Effector CD4-positive, alpha-beta T cell (primary cell): ENCODE data around the gene CDK16.
A peak's percentile ranks its signal among the peaks of the same experiment; 100 is the strongest.

Experiments used
- DNase-seq: peaks from one replicate; pipeline ENCODE4 v3.0.0-alpha.2; 2020

Gene CDK16

DNA sequence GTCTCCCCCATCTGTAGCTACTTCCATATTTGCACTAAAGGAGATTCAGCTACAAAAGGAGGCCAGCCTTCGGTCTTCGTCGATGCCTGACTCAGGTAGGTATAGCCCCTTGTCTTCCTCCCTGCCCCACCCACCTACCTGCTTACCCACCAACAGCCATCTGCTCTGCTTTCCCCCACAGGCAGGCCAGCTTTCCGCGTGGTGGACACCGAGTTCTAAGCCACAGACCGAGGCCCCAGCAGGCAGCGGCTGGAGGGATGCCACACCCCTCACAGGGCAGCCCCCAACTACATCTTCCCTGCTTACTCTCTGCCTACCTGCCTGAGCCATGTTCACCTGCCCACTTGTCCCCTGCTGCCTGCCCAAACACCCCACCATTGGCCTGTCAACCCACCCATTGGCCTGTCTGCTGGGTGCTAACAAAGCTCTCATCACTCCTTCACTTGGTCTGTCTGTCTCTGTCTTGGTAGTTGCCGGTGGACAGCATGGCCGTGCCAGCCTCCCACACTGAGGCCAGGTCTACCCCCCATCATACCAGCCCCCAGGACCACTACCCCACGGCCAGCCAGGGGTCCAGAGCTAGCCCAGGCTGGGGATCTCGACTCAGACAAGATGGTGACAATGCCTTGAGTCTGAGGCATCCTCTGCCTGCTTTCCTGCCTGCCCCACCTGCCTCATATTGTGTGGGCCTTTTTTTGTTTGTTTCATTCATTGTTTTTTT lies 10.2 kb downstream of the CDK16 start:
- DNase-seq, result no peak

DNA sequence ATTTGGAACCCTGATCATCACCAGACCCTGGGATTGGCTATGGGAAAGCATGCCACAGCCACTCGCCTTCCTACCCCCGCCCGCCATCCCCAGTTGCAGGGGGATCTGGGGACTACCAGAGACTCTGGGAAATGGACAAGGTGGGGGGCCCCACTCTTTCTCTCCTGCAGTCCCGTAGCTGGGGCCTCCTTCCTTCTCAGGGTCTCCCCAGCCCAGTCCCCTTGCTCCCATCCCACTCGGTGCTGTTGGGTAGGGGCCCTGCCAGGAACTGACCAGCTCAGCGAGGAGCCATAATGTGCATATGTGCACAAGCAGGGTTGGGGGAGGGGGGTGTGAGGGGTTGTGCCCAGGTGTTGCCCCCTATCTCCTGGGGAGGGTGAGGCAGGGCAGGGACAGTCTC lies 10.9 kb downstream of the CDK16 start:
- no peak for DNase-seq

DNA sequence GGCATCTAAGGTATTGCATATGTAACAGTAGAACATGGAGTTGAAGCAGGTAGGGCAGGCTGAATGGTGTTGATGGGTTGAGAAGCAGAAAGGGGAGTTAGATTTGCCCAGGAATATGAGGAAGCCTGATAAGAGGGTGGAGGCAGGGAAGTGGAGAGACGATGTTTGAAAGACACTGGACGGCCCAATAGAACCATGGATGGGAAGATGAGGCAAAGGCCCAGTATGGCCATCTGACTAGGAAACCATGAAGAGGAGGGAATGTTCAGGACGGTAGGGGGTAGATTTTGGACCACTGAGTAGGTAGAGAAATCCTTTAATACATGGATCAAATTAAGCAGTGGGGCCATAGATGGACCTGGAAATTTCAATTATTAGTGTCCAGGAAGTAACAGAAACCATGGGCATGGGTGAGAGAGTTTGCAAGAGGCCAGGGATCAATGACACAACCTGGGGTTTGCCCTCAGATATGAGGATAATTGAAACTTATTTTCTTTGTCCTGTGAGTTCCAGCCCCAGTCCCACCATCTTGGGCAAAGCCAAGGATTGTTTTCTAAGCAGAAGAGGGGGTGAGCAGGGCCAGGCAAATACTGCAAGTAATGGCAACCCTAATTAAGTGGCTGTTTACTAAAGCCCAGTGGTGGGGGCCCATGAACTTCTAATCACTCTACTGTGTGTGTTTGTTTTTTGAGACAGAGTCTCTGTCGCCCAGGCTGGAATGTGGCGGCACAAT lies 11.8 kb downstream of the CDK16 start:
- DNase-seq, result no peak

DNA sequence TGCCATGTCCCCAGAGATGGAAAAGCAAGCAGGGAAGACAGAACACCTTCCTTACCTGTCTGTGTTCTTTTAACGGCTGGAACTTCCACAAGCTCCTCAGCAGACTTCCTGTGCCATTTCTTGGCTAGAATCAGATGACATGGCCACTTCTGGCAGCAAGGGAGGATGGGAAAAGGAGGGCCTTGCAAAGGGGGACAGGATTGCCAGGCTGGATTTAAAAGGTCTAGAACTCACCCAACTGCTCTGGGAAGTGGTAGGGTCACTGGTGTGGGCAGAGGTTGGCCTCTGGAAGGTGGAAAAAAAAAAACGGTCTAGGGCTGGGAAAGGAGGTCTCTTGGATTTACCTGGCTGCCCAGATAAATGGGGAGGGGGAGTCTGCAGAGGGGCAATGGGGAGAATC lies 12.7 kb downstream of the CDK16 start:
- DNase-seq, result no peak

DNA sequence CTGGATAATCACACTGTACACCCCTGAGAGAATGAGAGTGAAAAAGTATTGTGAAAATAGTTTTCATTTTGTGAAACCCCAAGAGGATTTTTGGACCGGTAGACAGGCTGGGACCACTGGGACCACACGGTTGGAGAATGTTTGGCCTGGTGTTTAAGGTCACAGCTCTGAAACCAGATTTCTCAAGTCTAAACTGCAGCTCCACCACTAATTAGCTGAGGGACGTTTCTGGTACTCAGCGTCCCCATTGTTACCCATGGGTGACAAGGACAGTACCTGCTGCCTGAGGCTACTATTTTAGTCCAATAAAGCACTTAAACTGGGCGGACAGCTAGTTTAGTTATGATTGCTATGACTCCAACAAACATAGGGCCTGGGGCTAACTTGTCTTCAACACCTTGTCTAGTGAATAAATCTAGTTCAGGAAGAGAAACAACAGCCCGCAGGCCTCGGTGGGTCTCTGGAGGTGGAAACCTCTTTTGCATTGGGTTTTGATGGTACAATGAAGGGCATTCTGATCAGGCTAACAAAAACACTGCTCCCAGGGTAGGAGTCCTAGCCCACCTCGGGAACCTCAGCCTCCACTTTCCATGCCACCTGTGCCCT lies 13.8 kb downstream of the CDK16 start:
- no peak for DNase-seq

DNA sequence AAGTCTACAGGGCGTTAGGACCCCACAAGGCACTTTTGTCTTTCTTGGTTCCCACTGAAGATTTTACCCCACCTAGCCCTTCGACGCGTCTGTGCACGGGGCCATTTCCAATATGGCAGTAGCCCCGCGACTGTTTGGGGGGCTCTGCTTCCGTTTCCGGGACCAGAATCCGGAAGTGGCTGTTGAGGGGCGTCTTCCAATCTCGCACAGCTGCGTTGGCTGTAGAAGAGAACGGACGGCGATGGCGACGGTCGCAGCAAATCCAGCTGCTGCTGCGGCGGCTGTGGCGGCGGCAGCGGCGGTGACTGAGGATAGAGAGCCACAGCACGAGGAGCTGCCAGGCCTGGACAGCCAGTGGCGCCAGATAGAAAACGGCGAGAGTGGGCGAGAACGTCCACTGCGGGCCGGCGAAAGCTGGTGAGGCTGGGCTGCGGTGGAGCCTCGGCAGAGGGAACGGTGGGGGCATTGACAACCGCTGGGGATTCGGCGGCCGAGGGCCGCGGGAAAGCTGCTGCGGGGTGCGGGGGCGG lies 14.4 kb downstream of the CDK16 start, which contains the start of gene USP11:
Gene USP11 (plus strand): TSS at position 207 of the 530 bp plus-strand sequence. CDS start 35 bp downstream, at position 242.
- DNase-seq, result peak; percentile 32

DNA sequence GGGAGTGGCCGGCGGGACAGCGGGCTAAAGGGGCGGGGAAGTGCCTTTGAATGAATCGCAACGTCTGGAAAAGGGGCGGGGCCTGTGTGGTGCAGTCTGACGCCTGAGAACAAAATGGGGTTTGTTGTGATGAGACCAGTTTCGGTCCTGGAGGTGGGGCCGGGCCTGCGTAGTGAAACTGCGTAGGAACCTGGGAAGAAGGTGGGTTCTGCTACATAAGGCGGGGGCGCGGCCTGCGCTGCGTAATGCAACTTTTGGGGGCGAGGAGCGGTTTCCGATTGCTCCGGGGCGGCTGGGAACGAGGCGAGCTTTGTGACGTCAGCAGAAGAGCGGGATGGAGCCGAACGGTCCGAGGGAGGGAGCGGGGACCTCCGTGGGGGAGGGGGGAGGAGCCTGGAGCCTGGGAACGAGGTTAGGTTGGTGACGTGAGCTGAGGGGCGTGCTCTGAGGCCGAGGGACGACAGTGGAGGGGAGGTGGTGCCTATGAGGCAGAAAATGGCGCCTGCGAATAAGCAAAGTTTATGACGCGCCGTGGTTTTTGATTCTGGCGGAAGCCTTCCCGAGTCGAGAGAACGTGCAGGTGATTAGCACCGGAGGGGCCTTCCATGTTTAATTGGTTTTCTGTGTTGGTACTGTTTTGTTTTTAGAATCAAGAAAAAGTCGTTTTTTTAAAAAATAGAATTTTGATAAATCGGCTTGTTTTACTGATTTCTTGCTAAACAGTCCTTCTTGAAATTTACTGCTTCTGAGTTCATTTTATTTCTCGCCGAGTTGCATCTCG lies 15.0 kb downstream of the CDK16 start:
- DNase-seq, result peak; percentile 92

DNA sequence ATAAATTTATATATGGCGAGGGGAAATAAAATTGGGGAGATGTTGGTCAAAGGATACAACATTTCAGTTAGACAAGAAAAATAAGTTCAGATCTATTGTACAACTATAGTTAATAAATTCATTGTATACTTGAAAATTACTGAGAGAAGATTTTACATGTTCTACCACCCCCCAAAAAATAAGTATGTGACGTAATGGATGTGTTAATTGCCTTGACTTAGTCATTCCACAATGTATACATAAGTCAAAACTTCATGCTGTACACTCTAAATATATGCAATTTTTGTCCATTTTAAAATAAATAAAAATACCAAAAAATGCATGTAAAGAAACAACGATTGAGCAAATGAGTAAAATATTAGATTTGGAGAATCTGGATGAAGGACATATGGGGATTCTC lies 16.1 kb downstream of the CDK16 start:
- no peak for DNase-seq

DNA sequence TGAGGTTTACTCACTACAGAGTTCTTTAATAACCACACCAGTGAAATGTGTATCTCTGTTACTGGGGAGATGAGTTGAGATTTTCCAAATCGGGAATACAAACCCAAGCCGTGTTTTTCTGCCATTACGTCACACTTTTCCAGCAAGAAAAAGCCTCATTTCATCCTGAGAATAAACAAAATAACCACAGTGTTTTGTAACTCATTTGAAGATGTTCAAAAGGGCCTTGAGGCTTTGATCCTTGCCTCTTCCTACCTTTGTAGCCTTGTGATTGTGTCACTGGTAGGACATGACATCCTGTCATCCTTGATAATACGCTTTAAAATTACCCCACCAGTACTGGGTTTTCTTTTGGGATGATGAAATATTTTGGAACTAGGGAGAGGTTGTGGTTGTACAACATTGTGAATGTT lies 17.2 kb downstream of the CDK16 start:
- DNase-seq, result no peak

DNA sequence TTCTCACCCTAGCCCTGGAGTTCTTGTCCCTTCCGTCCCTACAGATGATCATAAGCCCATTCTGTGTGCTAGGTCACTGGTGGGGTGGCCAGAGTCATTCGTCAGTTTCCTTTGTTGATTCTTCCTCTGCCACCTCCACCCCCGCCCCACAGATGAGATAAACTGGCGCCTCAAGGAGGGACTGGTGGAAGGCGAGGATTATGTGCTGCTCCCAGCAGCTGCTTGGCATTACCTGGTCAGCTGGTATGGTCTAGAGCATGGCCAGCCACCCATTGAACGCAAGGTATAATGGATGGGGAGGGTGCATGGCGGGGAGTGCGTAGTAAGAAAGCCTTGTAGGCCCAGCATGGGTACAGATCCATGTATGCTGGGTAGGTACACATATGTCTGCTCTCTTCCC lies 20.7 kb downstream of the CDK16 start:
- DNase-seq, result no peak

DNA sequence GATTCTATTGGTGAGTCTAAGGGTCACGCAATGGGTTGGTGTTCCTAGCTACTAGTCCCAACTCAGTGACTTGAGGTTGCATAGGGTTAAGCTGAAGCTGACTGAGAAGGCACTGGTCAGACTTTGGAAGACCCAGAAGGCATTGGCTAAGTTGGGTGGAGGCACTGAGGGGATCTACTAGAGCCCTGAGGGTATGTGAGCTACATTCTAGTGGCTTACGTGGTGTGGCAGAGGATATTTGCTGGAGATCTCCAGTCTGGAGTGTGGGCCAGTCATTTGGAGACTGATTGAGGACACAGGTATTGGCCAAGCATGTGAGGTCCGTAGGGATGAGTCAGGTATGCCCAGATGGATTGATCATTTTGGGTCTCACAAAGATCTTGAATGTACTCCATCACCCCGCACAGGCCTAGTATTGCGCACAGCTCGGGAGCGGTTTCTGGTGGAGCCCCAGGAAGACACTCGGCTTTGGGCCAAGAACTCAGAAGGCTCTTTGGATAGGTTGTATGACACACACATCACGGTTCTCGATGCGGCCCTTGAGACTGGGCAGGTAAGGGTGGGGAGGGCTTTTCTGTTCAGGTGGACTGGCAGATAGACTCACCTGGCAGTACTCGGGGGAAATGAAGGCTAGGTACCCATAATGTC lies 21.5 kb downstream of the CDK16 start:
- no peak for DNase-seq

DNA sequence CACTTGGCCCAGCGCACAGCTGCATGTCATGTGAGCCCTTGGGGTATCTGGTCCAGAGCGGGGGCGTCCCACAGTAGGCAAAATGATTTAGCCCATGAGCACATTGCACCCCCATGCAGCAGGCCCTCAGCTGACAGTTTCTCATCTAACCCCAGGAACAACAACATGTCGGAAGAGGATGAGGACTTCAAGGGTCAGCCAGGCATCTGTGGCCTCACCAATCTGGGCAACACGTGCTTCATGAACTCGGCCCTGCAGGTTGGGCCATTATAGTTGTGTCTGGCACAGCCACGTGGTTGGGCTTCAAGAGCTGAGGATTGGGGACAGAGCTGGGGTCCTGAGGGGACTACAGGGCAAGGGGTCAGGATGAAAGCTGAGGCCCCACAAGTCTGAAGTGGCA lies 22.1 kb downstream of the CDK16 start:
- DNase-seq, result no peak

DNA sequence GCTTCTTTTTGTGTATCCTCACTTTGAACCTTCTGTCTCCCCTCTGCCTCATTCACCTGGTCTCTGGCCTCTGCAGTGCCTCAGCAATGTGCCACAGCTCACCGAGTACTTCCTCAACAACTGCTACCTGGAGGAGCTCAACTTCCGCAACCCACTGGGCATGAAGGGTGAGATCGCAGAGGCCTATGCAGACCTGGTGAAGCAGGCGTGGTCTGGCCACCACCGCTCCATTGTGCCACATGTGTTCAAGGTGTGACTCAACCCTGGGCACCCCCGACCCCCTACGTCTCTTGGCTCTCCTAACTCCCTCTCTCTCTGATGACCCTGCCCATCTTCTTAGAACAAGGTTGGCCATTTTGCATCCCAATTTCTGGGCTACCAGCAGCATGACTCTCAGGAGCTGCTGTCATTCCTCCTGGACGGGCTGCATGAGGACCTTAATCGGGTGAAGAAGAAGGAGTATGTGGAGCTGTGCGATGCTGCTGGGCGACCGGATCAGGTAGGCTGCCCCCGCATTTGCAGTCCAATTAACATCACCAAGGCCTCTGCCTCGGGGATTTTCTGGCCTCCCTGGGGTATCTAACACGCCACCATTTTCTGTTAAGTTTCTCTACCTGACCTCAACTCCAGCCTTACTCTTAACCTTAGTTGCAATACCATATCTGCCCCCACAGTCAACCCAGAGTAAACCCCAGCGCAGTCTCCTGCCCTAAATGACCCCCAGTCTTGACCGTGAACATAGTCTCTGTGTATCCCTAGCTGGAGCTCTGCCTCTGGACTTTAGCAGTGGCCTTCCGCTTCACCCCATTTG lies 22.9 kb downstream of the CDK16 start:
- no peak for DNase-seq

DNA sequence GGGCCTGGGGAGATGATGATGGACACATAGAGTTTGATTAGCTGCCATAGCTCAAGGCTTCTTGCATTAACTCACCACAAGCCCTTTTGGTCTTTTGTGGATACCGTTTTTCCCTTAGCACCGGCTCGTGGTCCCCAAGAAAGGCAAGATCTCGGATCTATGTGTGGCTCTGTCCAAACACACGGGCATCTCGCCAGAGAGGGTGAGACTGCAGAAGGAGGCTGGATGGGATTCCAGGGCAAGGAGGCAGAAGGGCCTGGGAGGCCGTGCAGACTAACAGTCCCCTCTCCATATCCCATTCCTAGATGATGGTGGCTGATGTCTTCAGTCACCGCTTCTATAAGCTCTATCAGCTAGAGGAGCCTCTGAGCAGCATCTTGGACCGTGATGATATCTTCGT lies 23.8 kb downstream of the CDK16 start:
- no peak for DNase-seq

DNA sequence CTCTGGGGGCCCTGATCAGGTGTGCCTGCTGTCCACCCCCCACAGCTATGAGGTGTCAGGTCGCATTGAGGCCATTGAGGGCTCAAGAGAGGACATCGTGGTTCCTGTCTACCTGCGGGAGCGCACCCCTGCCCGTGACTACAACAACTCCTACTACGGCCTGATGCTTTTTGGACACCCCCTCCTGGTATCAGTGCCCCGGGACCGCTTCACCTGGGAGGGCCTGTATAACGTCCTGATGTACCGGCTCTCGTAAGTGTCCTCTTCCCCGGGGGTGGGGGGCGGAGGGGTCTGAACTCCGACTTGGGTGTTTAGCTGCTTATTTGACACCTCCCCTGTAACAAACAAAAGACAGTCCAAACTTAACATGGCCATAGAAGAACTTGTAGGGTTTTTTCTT lies 24.9 kb downstream of the CDK16 start:
- no peak for DNase-seq

DNA sequence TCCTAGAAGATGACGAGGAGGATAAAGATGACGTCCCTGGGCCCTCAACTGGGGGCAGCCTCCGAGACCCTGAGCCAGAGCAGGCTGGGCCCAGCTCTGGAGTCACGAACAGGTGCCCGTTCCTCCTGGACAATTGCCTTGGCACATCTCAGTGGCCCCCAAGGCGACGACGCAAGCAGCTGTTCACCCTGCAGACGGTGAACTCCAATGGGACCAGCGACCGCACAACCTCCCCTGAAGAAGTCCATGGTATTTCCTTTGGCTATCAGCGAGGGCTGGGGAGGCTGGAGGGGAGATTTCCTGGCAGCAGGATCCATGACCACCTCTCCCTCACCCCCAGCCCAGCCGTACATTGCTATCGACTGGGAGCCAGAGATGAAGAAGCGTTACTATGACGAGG lies 26.2 kb downstream of the CDK16 start:
- no peak for DNase-seq

DNA sequence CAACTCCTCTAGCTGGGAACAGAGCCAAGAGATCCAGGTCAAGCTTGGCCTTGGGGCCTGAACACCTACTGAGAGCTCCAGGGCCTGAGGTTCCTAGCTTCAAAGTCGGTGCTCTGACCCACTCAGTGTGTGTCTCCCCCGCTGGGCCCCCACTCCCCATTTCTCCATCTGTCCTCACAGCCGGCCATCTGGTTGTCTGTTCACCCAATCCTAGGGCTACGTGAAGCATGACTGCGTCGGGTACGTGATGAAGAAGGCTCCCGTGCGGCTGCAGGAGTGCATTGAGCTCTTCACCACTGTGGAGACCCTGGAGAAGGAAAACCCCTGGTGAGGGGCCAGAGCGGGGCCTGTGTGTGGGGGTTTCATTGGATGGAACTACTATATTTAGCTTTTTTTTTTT lies 26.7 kb downstream of the CDK16 start:
- DNase-seq, result no peak

DNA sequence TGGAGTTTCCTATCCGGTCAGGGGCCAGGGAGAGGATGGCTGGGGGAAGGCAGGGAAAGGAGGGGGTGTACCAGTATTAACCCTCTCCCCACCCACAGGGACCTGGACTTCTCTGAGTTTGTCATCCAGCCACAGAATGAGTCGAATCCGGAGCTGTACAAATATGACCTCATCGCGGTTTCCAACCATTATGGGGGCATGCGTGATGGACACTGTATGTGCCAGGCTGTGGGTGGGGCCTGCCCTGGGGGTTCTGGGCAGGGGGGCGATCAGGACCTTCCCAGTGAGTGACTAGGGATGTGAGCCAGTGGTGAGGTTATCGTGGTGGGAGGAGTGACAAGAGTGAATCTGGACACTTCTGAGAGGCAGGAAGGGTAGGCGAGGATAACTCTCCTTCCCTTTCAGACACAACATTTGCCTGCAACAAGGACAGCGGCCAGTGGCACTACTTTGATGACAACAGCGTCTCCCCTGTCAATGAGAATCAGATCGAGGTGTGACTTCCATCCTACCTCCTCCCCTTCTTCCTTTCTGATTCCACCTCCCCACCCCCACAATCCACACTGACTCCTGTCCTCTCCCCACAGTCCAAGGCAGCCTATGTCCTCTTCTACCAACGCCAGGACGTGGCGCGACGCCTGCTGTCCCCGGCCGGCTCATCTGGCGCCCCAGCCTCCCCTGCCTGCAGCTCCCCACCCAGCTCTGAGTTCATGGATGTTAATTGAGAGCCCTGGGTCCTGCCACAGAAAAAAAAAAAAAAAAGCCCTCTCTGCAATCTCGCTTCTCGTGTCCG lies 28.9 kb downstream of the CDK16 start:
- DNase-seq, result no peak

DNA sequence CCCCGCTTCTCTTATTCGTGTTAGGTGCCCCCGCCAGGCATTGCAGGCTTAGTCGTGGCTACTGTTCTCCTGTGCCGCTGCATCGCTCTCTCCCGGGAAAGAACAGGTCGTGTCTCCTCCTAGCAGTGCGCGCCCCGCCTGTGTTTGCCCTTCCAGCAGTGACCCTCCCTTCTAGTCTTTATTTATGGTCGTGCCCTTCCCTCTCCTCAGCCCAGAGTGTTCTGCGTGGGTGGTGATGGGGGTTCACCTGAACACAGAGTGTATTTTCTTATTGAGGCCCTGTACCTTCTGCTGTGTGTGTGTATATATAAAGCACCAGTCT lies 29.5 kb downstream of the CDK16 start:
- DNase-seq, result no peak

DNA sequence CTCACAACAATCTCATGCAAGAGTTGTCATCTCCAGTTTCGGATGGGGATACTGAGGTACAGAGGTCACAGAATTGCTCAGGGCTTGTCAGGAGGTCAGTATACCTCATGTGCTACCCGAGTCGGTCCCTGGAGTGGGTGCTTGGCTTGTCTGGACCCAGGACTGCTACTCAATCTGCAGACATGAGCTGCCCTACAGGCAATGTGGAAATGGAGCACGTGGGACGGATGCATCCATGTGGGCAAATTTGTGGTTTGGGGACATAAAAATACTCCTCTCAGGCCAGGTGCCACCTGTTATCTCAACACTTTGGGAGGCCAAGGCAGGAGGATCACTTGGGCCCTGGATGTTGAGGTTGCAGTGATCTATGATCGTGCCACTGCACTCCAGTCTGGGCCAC lies 30.1 kb downstream of the CDK16 start:
- no peak for DNase-seq

DNA sequence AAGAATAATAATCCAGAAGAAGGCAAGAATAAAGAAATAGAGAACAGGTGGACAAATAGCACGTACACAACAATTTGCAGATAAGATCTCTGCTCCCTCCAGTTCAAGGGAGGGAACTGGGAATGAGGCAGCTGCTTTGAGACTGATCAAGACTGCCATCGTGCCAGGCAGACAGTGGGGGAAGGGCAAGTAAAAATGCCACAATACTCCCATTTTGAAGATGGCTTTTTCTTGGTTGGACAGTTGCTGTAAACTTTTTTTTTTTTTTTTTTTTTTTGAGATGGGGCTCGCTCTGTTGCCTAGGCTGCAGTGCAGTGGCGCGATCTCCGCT lies 31.5 kb downstream of the CDK16 start:
- DNase-seq, result no peak
